Small intestine (tissue), 7 donors: Measurements from ENCODE around the gene ESRRB. TPM values are rescaled to one million over a fixed set of nuclear protein-coding genes. Genes with fewer than 3 reads are reported as not detected.

Experiments
- DNase-seq, 2 donors: peaks; one replicate each; pipeline versions ENCODE4 v3.0.0 to v3.0.0-alpha.2; 2013
- FAIRE-seq: peaks from 2 replicates; lab custom pipeline; 2012; peaks lifted over from hg19 to GRCh38; lab: Jason Lieb, UNC
- H3K27ac ChIP-seq, 3 donors: one replicate each; pipeline ENCODE4 v1.5.1; 2013; ENCODE audit warnings: low read length in 2 of 3, mild to moderate bottlenecking in 2 of 3, control low read depth in 1 of 3, inconsistent platforms in 1 of 3, low read depth in 1 of 3, moderate library complexity in 1 of 3
- H3K27me3 ChIP-seq, 3 donors: one replicate each; pipeline ENCODE4 v1.6.1; 2013; ENCODE audit warnings: low read length in 3 of 3, inconsistent platforms in 1 of 3; ENCODE audit not compliant: control insufficient read depth in 3 of 3, insufficient read depth in 3 of 3
- H3K36me3 ChIP-seq, 3 donors: one replicate each; pipeline ENCODE4 v1.6.1; 2013; ENCODE audit warnings: low read length in 3 of 3, inconsistent platforms in 1 of 3, low read depth in 1 of 3, mild to moderate bottlenecking in 1 of 3, moderate library complexity in 1 of 3; ENCODE audit not compliant: control insufficient read depth in 3 of 3, insufficient read depth in 2 of 3
- H3K4me1 ChIP-seq, 3 donors: one replicate each; pipeline ENCODE4 v1.6.1; 2013; ENCODE audit warnings: low read length in 2 of 3, inconsistent platforms in 1 of 3, low read depth in 1 of 3, mild to moderate bottlenecking in 1 of 3, moderate library complexity in 1 of 3; ENCODE audit not compliant: control insufficient read depth in 3 of 3, insufficient read depth in 2 of 3
- H3K4me3 ChIP-seq, 3 donors: one replicate each; pipeline ENCODE4 v1.5.1; 2013; ENCODE audit warnings: low read length in 3 of 3, control low read depth in 1 of 3, inconsistent platforms in 1 of 3, low read depth in 1 of 3, mild to moderate bottlenecking in 1 of 3, moderate library complexity in 1 of 3
- H3K9me3 ChIP-seq, 2 donors: one replicate each; pipeline ENCODE4 v1.6.1; 2013; ENCODE audit warnings: low read depth in 1 of 2, low read length in 1 of 2; ENCODE audit not compliant: control insufficient read depth in 2 of 2, insufficient read depth in 1 of 2
- WGBS, 3 donors: extraction: QIAGEN DNeasy Blood & Tissue Kit; methylation state at CpG; one replicate each; pipeline ENCODE4 v1.1.7; 2013; 5-methylcytosine and 5-hydroxymethylcytosine counted together
- polyA plus RNA-seq, 4 donors: library from polyadenylated mRNA; stranded (reverse) in 3 of 4; unstranded in 1 of 4; fragments of 200-250 nt in 3 of 4; fragments of 120-200 nt in 1 of 4; gene quantifications; one replicate each; pipeline versions ENCODE4 v1.2.1 to v1.2.3, GENCODE V29; 2013
- donor health status: healthy with polysubstance abuse.
- donor health status: control.
- donor health status: control.
- donor health status: Bipolar disorder and iron deficiency.
- donor health status: healthy.

The ESRRB gene
- polyA plus RNA-seq, 4 donors = 0.04 to 0.54 (median 0.13) TPM; not detected in 1

DNA sequence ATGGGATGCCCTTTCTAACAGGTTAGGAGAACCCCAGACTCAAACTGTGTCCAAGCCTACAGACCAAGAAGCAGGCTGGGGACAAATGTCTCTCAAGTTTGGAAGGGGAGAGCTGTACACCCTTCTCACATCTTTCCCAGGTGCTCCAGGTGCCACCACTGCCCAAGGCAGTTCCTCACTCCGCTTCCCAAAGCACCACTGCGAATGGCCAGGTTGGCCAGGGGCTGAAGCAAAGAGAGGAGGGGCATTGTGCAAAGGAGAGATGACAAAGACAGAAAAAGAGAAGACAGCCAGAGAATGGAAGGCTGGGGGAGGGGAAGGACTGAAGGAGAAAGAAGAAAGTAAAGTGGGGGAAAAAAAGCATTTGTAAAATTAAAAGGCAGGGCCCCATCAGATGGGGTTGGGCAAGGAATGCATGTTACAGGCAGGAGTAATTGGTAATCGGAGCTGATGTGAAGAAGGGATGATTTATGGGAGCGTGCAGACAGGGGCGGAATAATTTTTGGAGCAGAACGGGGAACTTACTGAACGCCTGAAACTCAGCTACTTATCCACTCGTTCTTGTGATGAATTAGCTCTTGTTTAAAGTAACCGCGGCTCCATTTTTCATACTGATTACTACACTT, 165.8 kb downstream of the ESRRB start:
- Histone ChIP-seq H3K9me3 (no peaks in the 10 kb centered on the region), H3K4me3 (no peak overlapping the region), H3K4me1 (no peaks in the 10 kb centered on the region), H3K36me3 (no peaks in the 10 kb centered on the region), H3K27me3 (peaks cover 0 to 2% (median 0%) of the 10 kb centered on the region in 3 donors), H3K27ac (no peak overlapping the region)
- DNase-seq (no peak), FAIRE-seq (no peak)
- 38 to 55% (median 48%) methylated on average over 10 of the region's 10 CpGs for WGBS, 3 donors

DNA sequence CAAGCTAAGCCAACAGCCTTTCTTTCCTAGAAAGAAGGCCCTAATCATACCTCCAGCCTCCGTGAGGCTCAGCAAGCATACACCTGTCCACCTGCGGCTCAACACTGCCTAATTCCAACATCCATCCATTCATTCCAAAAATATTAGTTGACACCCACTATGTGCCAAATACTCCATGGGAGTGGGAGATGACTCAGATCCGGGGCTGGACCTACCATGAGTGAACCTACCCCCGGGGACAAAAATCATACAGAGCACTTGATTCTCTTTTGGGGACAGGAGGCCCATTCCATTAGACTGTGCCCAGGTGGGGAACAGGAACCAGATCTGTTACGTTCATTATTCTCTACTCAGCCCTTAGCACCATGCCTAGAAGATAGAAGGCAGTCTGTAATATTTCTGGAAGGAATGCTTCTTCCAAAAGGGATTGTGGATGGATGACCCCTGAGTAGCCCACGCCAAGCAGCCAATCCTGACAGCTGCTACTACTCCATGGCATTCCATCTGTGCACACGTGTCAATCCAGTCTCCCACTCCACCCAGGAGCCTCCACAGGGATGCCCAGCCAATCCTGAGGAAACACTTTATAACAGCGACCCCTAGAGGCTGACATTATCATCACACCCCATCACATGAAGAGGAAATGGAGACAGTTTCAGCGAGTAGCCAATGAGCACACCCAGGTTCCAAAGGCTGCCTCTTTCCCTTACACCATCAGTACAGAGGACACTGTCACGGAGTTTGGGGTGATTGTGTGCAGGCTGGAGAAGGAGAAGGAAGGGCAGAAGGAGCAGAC, 170.7 kb downstream of the ESRRB start:
- H3K9me3 ChIP-seq = no peaks in the 10 kb centered on the region
- FAIRE-seq = no peak
- no peak overlapping the region for H3K27ac ChIP-seq
- no peaks in the 10 kb centered on the region for H3K27me3 ChIP-seq
- peak; percentile 8 to 50 for DNase-seq
- no peaks in the 10 kb centered on the region for H3K36me3 ChIP-seq
- no peaks in the 10 kb centered on the region for H3K4me1 ChIP-seq
- 54 to 57% (median 55%) methylated on average over 10 of the region's 10 CpGs for WGBS, 3 donors
- H3K4me3 ChIP-seq = no peak overlapping the region

DNA sequence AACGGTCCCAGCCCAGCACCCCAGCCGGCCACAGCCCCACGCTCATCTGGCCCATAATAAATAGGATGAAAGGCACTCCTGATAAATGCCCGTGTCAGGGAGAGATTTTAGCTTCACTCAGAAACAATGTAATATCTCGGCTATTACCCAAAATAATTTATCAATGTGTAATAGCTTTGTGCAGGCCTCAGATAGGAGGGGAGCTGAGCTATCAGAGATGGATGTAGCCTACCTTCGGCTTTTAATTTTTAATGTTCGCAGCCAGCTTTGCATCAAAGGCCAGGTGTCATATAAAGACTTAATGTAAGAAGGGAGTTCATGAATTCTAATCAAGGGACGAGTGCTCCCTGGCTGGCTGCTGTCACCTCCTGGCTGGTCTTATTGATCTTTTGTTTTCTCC, 171.9 kb downstream of the ESRRB start:
- FAIRE-seq = no peak
- no peak overlapping the region for H3K27ac ChIP-seq
- no peaks in the 10 kb centered on the region for H3K4me1 ChIP-seq
- no peaks in the 10 kb centered on the region for H3K9me3 ChIP-seq
- H3K36me3 ChIP-seq = no peaks in the 10 kb centered on the region
- no peak overlapping the region for H3K4me3 ChIP-seq
- H3K27me3 ChIP-seq = no peaks in the 10 kb centered on the region
- no peak for DNase-seq
- 33 to 71% (median 50%) methylated on average over 8 of the region's 8 CpGs for WGBS, 3 donors

DNA sequence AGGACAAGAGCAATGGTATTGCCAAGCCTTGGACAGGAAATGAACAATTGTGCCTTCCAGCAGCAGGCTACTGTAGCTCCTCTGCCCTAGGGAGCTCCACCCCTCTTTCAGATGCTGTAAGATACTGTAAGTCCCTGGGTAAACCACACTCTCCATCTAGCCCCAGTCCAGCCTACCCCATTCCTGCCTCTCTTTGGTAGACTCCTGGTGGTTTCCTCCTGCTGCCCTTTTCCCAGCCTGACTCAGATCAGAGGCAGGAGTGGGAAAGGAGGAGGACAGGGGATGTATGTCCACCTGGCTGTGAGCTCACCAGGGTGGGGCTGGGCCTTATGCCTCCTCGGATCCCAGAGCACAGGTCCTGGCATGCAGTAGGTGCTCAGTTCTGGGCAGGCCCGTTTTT, 174.6 kb downstream of the ESRRB start:
- 50 to 84% (median 63%) methylated on average over 2 of the region's 2 CpGs for WGBS, 3 donors
- no peaks in the 10 kb centered on the region for H3K9me3 ChIP-seq
- FAIRE-seq (no peak), DNase-seq (no peak)
- H3K27ac ChIP-seq = no peak overlapping the region
- H3K4me3 ChIP-seq = no peak overlapping the region
- H3K4me1 ChIP-seq = no peaks in the 10 kb centered on the region
- H3K36me3 ChIP-seq = no peaks in the 10 kb centered on the region
- H3K27me3 ChIP-seq = no peaks in the 10 kb centered on the region

DNA sequence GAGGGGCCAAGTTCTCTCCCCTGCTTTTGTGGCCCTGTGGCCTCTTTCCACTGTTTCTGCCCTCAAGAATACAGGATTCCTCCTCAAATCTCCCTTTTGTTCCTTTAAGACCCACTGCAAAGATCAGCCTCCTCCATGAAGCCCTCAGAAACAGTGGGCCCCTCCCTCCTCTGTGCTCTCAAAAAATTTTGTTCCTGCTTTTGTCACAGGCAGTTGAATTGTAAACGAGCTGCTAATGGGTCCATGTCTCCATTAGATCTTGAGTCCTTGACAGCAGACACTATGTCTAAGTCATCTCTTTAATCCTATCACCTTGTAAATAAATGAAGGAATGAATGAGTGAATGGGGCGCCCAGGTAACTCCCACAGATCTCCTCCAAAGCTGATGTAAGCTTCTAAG, 175.2 kb downstream of the ESRRB start:
- Histone ChIP-seq H3K4me1 (no peaks in the 10 kb centered on the region), H3K36me3 (no peaks in the 10 kb centered on the region), H3K27me3 (no peaks in the 10 kb centered on the region), H3K4me3 (no peak overlapping the region), H3K9me3 (no peaks in the 10 kb centered on the region), H3K27ac (no peak overlapping the region)
- FAIRE-seq = no peak
- WGBS, 3 donors = 49 to 70% (median 57%) methylated on average over 2 of the region's 2 CpGs
- no peak for DNase-seq

Other genes with a start within 250 kb of the ESRRB start
- gene GPATCH2L, start 224.2 kb upstream of the ESRRB start, polyA plus RNA-seq = 10 to 100 TPM in 1 of 4 donors, 1 to 10 TPM in 3; 3.4 to 23.7 (median 5.5) TPM